ENCODE data around the gene FRG1. TPM values are rescaled to one million over a fixed set of nuclear protein-coding genes. Genes with fewer than 3 reads are reported as not detected.
"Not testable (repeated sequence)": the region's sequence is repeated elsewhere in the genome, so short reads cannot be mapped to it uniquely, and the experiment has no call there.

The FRG1 gene
- total RNA-seq, 3 donors from 2014 or later (not counting 1 experiment from before 2014, with no cell fraction given): 53.4 to 62.3 (median 58.1) TPM

DNA sequence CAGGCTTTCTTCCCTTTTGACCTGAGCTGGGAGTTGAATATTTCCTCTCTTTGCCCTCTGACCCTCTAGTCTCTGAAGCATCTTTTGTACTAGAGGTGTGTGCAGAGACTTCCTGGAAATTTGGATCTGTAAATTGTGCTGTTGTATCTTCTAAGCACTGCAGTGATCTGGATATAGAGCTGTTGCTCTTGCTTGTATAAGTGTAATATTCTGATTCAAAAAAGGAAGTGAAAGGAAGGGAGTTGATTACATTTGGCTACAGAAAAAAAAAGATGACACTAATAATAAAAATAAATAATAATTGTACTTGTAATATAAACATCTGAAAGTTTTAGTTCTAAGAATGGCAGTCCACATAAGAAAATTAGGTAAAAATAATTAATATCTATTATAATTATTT is 33.0 kb downstream of the FRG1 start:
- intact Hi-C loops (cut with micrococcal nuclease): no loop called here
- H3K27ac Mint-ChIP-seq: no peak overlapping the region
- no peak overlapping the region for H3K4me3 ChIP-seq (ENCODE audit: low read length)

DNA sequence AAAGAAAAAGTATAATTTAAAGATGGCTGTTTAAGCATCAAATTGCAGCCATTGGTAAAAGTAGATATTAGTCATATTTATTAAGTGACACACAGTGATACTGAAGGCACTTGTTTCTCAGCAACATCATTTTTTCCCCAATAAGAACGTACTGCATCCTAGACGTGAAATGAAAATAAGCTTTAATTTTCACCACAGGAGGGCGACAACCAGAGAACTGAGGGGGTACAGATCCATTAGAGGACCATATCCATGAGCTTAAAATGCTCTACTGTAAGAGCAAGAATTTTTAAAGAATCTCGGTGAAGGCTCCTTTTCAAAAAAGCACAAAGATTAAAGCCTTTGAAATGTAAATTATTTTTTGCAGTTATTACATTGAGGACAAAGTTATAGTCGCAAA is 33.4 kb downstream of the FRG1 start:
- H3K36me3 ChIP-seq (ENCODE audit: control insufficient read depth, insufficient read depth, low read length): no peaks in the 10 kb centered on the region
- ATAC-seq (no peak), DNase-seq (no peak)
- no peaks in the 10 kb centered on the region for H3K36me3 Mint-ChIP-seq
- H3K9me3 Mint-ChIP-seq: no peaks in the 10 kb centered on the region
- H3K4me3 Mint-ChIP-seq: no peak overlapping the region
- no peak overlapping the region for H3K27ac Mint-ChIP-seq
- no peak overlapping the region for H3K4me3 ChIP-seq (ENCODE audit: low read length)
- peaks cover 0 to 21% of the 10 kb centered on the region in 2 donors for H3K27me3 Mint-ChIP-seq (ENCODE audit: low read depth in 2 of 2)
- no peaks in the 10 kb centered on the region for H3K4me1 Mint-ChIP-seq
- H3K9me3 ChIP-seq (ENCODE audit: control insufficient read depth, insufficient read depth, low read length): no peaks in the 10 kb centered on the region
- H3K27ac ChIP-seq (ENCODE audit: low read length): no peak overlapping the region
- H3K27me3 ChIP-seq (ENCODE audit: control insufficient read depth, insufficient read depth, low read length): no peaks in the 10 kb centered on the region
- 30% methylated on average over 4 of the region's 5 CpGs for whole genome bisulfite sequencing (ENCODE audit: insufficient coverage)
- H3K4me1 ChIP-seq (ENCODE audit: control insufficient read depth, insufficient read depth, low read length): no peaks in the 10 kb centered on the region
- intact Hi-C loops (cut with micrococcal nuclease): no loop called here
- TF ChIP-seq, protein P1, sequence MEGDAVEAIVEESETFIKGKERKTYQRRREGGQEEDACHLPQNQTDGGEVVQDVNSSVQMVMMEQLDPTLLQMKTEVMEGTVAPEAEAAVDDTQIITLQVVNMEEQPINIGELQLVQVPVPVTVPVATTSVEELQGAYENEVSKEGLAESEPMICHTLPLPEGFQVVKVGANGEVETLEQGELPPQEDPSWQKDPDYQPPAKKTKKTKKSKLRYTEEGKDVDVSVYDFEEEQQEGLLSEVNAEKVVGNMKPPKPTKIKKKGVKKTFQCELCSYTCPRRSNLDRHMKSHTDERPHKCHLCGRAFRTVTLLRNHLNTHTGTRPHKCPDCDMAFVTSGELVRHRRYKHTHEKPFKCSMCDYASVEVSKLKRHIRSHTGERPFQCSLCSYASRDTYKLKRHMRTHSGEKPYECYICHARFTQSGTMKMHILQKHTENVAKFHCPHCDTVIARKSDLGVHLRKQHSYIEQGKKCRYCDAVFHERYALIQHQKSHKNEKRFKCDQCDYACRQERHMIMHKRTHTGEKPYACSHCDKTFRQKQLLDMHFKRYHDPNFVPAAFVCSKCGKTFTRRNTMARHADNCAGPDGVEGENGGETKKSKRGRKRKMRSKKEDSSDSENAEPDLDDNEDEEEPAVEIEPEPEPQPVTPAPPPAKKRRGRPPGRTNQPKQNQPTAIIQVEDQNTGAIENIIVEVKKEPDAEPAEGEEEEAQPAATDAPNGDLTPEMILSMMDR (IDR thresholded peaks at IDR 0.05): no peak

More for the DNA sequence above, 33.0 kb downstream of the FRG1 start:
- Histone ChIP-seq H3K36me3 (ENCODE audit: control insufficient read depth, insufficient read depth, low read length) (no peaks in the 10 kb centered on the region), H3K27ac (ENCODE audit: low read length) (no peak overlapping the region), H3K4me1 (ENCODE audit: control insufficient read depth, insufficient read depth, low read length) (no peaks in the 10 kb centered on the region), H3K9me3 (ENCODE audit: control insufficient read depth, insufficient read depth, low read length) (no peaks in the 10 kb centered on the region), H3K27me3 (ENCODE audit: control insufficient read depth, insufficient read depth, low read length) (no peaks in the 10 kb centered on the region)
- ATAC-seq: no peak
- H3K9me3 Mint-ChIP-seq: no peaks in the 10 kb centered on the region
- TF ChIP-seq, protein P1 (IDR thresholded peaks at IDR 0.05): no peak
- no peaks in the 10 kb centered on the region for H3K36me3 Mint-ChIP-seq
- DNase-seq: no peak
- no peak overlapping the region for H3K4me3 Mint-ChIP-seq
- H3K4me1 Mint-ChIP-seq: no peaks in the 10 kb centered on the region
- peaks cover 0 to 21% of the 10 kb centered on the region in 2 donors for H3K27me3 Mint-ChIP-seq (ENCODE audit: low read depth in 2 of 2)

DNA sequence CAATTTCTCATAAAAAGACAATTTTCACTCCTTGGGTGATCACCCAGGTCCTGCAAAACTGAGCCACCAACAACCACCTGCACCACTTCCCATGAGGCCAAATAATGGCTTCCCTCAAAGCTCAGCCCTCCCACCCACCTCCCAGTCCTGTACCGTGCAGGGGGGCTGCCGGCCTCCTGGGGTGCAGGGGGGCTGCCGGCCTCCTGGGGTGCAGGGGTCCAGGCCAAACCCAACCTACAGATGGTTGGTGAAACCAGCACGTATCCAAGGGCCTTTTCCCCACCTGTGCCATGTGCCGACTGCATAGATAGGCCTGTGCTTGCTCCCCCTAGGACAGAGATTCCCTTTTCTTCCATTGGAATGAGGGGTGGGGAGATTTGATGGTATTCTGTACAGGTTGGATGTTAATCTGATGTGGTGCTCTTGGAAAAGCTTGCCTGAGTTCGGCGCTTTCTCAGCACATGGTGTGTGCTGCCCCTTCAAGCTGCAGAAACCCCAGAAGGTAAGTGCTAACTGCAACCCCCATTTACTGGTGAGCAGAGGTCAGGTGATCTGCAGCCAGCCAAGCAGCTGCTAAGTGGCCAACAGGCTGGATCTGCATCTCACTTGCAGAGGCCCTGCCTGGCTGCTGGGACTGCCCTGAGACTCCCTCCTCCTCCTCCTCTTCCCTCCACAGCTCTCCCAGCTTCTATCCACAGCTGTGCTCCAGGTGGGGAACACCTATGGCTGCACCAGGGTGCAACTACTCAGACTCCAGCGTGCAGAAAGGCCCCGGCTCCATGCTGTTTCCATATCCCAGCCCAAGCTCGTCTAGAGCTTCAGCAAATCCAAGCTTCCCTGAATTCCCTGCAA is 38.8 kb downstream of the FRG1 start:
- Mint-ChIP-seq H3K4me1 (no peaks in the 10 kb centered on the region), H3K4me3 (no peak overlapping the region), H3K27me3 (ENCODE audit: low read depth in 2 of 2) (peaks cover 3 to 21% of the 10 kb centered on the region in 2 donors), H3K36me3 (no peaks in the 10 kb centered on the region), H3K27ac (no peak overlapping the region), H3K9me3 (no peaks in the 10 kb centered on the region)
- DNase-seq (no peak), ATAC-seq (no peak)
- no peak overlapping the region for H3K4me3 ChIP-seq (ENCODE audit: low read length)
- H3K9me3 ChIP-seq (ENCODE audit: control insufficient read depth, insufficient read depth, low read length): no peaks in the 10 kb centered on the region
- no peak overlapping the region for H3K27ac ChIP-seq (ENCODE audit: low read length)
- TF ChIP-seq, protein P1 (IDR thresholded peaks at IDR 0.05): no peak
- WGBS (ENCODE audit: insufficient coverage): 71% methylated on average over 10 of the region's 10 CpGs
- no peaks in the 10 kb centered on the region for H3K4me1 ChIP-seq (ENCODE audit: control insufficient read depth, insufficient read depth, low read length)
- H3K27me3 ChIP-seq (ENCODE audit: control insufficient read depth, insufficient read depth, low read length): no peaks in the 10 kb centered on the region
- intact Hi-C loops (cut with micrococcal nuclease): no loop called here
- H3K36me3 ChIP-seq (ENCODE audit: control insufficient read depth, insufficient read depth, low read length): no peaks in the 10 kb centered on the region

DNA sequence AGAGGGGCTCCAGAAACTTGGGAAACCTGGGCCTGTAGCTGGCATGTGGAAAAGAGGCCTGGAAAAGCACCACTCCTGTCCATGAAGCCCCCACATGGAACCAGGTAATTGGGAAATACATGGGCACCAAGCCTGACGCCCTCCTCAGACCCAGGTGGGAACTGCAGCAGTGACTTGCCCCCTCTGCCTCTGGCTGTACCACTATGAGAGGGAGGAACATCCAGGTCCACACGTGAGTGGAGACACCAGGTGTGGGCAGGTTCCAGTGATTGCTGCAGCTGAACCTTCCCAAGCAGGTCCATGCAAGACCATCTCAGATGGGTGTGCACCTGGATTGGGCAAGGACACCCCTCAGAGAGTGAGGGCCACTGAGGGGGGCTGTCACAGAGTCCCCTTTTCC is 39.6 kb downstream of the FRG1 start:
- not testable (repeated sequence) for H3K27ac Mint-ChIP-seq, H3K4me1 Mint-ChIP-seq

More for the DNA sequence above, 39.6 kb downstream of the FRG1 start:
- intact Hi-C loops (cut with micrococcal nuclease); H3K4me3 ChIP-seq (ENCODE audit: low read length); H3K4me1 ChIP-seq (ENCODE audit: control insufficient read depth, insufficient read depth, low read length); DNase-seq; H3K9me3 ChIP-seq (ENCODE audit: control insufficient read depth, insufficient read depth, low read length); H3K9me3 Mint-ChIP-seq; H3K27me3 ChIP-seq (ENCODE audit: control insufficient read depth, insufficient read depth, low read length); H3K4me3 Mint-ChIP-seq; ATAC-seq; H3K27ac ChIP-seq (ENCODE audit: low read length); H3K36me3 Mint-ChIP-seq; H3K36me3 ChIP-seq (ENCODE audit: control insufficient read depth, insufficient read depth, low read length): not testable (repeated sequence)
- 83% methylated on average over 2 of the region's 2 CpGs for WGBS (ENCODE audit: insufficient coverage)
- H3K27me3 Mint-ChIP-seq (ENCODE audit: low read depth in 2 of 2): peaks cover 3 to 21% of the 10 kb centered on the region in 2 donors
